Testis (tissue), 2 donors: ENCODE data around the gene IL1RAPL2.

Experiments
- POLR2A ChIP-seq: fragments of 450-650 bp; IDR thresholded peaks from one replicate; pipeline ENCODE4 v1.6.1; 2017; ENCODE audit warnings: antibody characterized with exemption, mild to moderate bottlenecking, moderate library complexity
- TF ChIP-seq, protein P1 (sequence below), 3 experiments: fragments of 450-650 bp in 2 of 3; fragments of 200-600 bp in 1 of 3; sonication (generic) in 1 of 3; IDR thresholded peaks; one replicate each; pipeline ENCODE4 v1.5.1; 2016 to 2019; ENCODE audit warnings: antibody characterized with exemption in 3 of 3, mild to moderate bottlenecking in 2 of 3, moderate library complexity in 1 of 3

DNA sequence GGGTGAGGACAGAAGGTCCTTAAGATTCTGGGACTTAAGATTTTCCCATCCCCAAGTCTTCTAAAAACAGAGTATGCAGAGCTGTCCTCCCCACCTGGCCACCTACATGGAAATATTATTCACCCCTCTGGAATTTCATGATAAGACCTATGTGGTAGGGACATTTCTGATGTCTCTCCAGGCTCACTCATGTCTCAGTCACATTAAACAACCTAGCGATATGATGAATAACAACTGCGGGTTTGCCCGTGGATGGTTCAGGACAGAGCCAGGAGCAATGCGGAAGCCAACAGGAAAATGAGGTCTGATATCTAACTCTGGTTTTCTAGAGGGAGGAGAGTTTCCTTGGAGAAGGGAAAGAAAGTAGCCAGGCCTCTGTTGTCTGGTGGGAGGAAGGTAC, 607.1 kb downstream of the IL1RAPL2 start:
- TF ChIP-seq, protein P1, sequence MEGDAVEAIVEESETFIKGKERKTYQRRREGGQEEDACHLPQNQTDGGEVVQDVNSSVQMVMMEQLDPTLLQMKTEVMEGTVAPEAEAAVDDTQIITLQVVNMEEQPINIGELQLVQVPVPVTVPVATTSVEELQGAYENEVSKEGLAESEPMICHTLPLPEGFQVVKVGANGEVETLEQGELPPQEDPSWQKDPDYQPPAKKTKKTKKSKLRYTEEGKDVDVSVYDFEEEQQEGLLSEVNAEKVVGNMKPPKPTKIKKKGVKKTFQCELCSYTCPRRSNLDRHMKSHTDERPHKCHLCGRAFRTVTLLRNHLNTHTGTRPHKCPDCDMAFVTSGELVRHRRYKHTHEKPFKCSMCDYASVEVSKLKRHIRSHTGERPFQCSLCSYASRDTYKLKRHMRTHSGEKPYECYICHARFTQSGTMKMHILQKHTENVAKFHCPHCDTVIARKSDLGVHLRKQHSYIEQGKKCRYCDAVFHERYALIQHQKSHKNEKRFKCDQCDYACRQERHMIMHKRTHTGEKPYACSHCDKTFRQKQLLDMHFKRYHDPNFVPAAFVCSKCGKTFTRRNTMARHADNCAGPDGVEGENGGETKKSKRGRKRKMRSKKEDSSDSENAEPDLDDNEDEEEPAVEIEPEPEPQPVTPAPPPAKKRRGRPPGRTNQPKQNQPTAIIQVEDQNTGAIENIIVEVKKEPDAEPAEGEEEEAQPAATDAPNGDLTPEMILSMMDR (IDR thresholded peaks at IDR 0.05) = no peak
- TF ChIP-seq POLR2A = no peak
